HUES6 (cell line): ENCODE measurements around the gene RLF.
"Not testable (repeated sequence)": the region's sequence is repeated elsewhere in the genome, so short reads cannot be mapped to it uniquely, and the experiment has no call there.

Source experiments
- H3K27ac ChIP-seq: 2 replicates; pipeline ENCODE4 v1.7.0; 2013; ENCODE audit warnings: low read depth, mild to moderate bottlenecking, low read length, inconsistent platforms
- H3K27me3 ChIP-seq: 2 replicates; pipeline ENCODE4 v1.6.1; 2013; ENCODE audit warnings: low read length; ENCODE audit not compliant: control insufficient read depth, insufficient read depth
- H3K36me3 ChIP-seq: 2 replicates; pipeline ENCODE4 v1.6.1; 2013; ENCODE audit warnings: low read length; ENCODE audit not compliant: control insufficient read depth, insufficient read depth
- H3K4me1 ChIP-seq: 2 replicates; pipeline ENCODE4 v1.6.1; 2013; ENCODE audit warnings: low read length; ENCODE audit not compliant: control insufficient read depth, insufficient read depth
- H3K4me3 ChIP-seq: 2 replicates; pipeline ENCODE4 v1.5.1; 2013; ENCODE audit warnings: low read depth, low read length
- H3K9ac ChIP-seq: one replicate; pipeline ENCODE4 v1.6.1; 2013; ENCODE audit warnings: mild to moderate bottlenecking, low read length
- H3K9me3 ChIP-seq: 2 replicates; pipeline ENCODE4 v1.6.1; 2013; ENCODE audit warnings: low read depth, low read length; ENCODE audit not compliant: control insufficient read depth, insufficient read depth

The RLF gene

DNA sequence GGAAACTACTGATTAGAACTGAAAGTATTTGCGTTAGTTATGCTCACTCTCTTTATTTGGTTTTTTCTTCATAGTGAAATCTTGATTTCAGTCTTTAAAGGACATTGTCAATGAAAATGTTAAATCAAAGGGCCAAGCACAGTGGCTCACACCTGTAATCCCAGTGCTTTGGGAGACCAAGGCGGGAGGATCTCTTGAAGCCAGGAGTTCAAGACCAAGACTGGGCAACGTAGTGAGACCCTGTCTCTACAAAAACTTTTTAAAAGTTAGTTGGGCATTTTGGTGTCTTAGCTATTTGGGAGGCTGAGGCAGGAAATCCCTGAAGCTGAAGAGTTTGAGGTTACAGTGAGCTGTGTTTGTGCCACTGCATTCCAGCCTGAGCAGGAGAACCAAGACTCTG lies 13.6 kb downstream of the RLF start:
- H3K9me3 ChIP-seq, result no peaks in the 10 kb centered on the region
- no peak overlapping the region for H3K4me3 ChIP-seq
- no peaks in the 10 kb centered on the region for H3K36me3 ChIP-seq
- H3K27ac ChIP-seq, result no peak overlapping the region
- H3K27me3 ChIP-seq, result no peaks in the 10 kb centered on the region
- H3K4me1 ChIP-seq, result no peaks in the 10 kb centered on the region
- H3K9ac ChIP-seq, result no peak overlapping the region

DNA sequence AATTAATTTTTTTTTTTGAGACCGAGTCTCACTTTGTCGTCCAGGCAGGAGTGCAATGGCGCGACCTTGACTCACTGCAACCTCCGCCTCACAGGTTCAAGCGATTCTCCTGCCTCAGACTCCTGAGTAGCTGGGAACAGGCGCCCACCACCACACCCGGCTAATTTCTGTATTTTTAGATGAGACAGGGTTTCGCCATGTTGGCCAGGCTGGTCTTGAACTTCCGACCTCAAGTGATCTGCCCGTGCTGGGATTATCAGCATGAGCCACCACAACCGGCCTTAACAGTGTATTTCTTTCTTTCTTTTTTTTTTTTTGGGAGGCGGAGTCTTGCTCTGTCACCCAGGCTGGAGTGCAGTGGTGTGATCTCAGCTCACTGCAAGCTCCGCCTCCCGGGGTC lies 15.8 kb downstream of the RLF start:
- H3K27me3 ChIP-seq, H3K9ac ChIP-seq, H3K4me3 ChIP-seq, H3K36me3 ChIP-seq, H3K9me3 ChIP-seq, H3K4me1 ChIP-seq, H3K27ac ChIP-seq: not testable (repeated sequence)

DNA sequence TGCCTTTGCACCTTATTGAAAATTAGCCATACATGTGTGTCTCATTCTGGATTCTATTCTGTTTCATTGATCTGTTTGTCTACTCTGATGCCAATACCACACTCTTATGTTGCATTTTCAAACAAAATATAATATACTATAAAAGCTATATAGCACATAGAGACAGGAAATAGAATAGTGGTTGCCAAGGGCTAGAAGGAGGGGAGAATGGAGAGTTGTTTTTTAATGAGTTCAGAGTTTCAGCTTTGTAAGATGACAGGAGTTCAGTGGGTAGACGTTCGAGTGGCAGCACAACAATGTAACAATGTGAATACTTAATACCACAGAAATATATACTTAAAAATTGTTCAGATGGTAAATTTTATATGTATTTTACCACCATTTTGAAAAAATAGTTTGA lies 17.0 kb downstream of the RLF start:
- Histone ChIP-seq H3K36me3 (no peaks in the 10 kb centered on the region), H3K27me3 (no peaks in the 10 kb centered on the region), H3K27ac (no peak overlapping the region), H3K9me3 (no peaks in the 10 kb centered on the region), H3K9ac (no peak overlapping the region), H3K4me1 (no peaks in the 10 kb centered on the region), H3K4me3 (no peak overlapping the region)

GRCh38 chr1:40179496-40180089 lies 18.4 kb downstream of the RLF start:
- H3K9me3 ChIP-seq, result no peaks in the 10 kb centered on the region
- no peak overlapping the region for H3K4me3 ChIP-seq
- H3K36me3 ChIP-seq, result no peaks in the 10 kb centered on the region
- no peak overlapping the region for H3K27ac ChIP-seq
- no peak overlapping the region for H3K9ac ChIP-seq
- no peaks in the 10 kb centered on the region for H3K4me1 ChIP-seq
- no peaks in the 10 kb centered on the region for H3K27me3 ChIP-seq

- Histone ChIP-seq H3K4me1 (peaks cover 5% of the 10 kb centered on the region; the same call in 1 of the 2 replicates), H3K27me3 (no peaks in the 10 kb centered on the region), H3K27ac (no peak overlapping the region), H3K9me3 (no peaks in the 10 kb centered on the region), H3K9ac (no peak overlapping the region), H3K4me3 (no peak overlapping the region), H3K36me3 (no peaks in the 10 kb centered on the region)
Observed at GRCh38 chr1:40183055-40183710, 22.0 kb downstream of the RLF start.

- H3K27me3 ChIP-seq, result no peaks in the 10 kb centered on the region
- H3K4me1 ChIP-seq, result peaks cover 5% of the 10 kb centered on the region; the same call in 1 of the 2 replicates
- H3K9me3 ChIP-seq, result no peaks in the 10 kb centered on the region
- peaks cover 3% of the 10 kb centered on the region; the same call in 1 of the 2 replicates for H3K36me3 ChIP-seq
- no peak overlapping the region for H3K9ac ChIP-seq
- H3K4me3 ChIP-seq, result no peak overlapping the region
- no peak overlapping the region for H3K27ac ChIP-seq
Observed at GRCh38 chr1:40184193-40184592, 23.0 kb downstream of the RLF start.

- H3K27me3 ChIP-seq, result no peaks in the 10 kb centered on the region
- peaks cover 20% of the 10 kb centered on the region for H3K36me3 ChIP-seq
- no peaks in the 10 kb centered on the region for H3K9me3 ChIP-seq
- peaks cover 5% of the 10 kb centered on the region; the same call in 1 of the 2 replicates for H3K4me1 ChIP-seq
- H3K27ac ChIP-seq, result no peak overlapping the region
- no peak overlapping the region for H3K4me3 ChIP-seq
- H3K9ac ChIP-seq, result no peak overlapping the region
Observed at GRCh38 chr1:40185951-40186864, 25.0 kb downstream of the RLF start.

DNA sequence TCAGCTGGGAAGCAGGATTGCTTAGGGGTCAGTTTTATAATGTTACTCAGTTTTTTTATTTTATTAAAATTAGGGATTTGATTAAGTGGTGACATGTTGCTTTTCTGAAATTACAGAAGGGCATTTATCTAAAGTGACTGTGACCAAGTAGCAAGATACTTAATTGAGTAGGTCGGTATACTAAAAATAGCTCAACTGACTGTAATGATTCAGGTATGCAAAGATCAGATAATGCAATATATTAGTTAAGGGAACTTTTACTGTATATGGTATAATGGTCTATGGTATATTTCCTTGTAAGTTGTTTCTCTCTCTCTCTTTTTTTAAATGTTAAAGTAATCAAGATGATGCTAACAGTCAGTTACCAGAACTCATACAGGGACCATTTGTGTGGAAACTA lies 26.2 kb downstream of the RLF start:
- H3K27ac ChIP-seq, result no peak overlapping the region
- no peak overlapping the region for H3K9ac ChIP-seq
- H3K27me3 ChIP-seq, result no peaks in the 10 kb centered on the region
- no peaks in the 10 kb centered on the region for H3K9me3 ChIP-seq
- no peak overlapping the region for H3K4me3 ChIP-seq
- peaks cover 5% of the 10 kb centered on the region; the same call in 1 of the 2 replicates for H3K4me1 ChIP-seq
- peaks cover 32% of the 10 kb centered on the region for H3K36me3 ChIP-seq

GRCh38 chr1:40194639-40195038 lies 33.5 kb downstream of the RLF start:
- not testable (repeated sequence) for H3K9me3 ChIP-seq, H3K4me3 ChIP-seq, H3K27ac ChIP-seq, H3K27me3 ChIP-seq, H3K4me1 ChIP-seq, H3K9ac ChIP-seq
- H3K36me3 ChIP-seq, result peaks cover 60% of the 10 kb centered on the region

DNA sequence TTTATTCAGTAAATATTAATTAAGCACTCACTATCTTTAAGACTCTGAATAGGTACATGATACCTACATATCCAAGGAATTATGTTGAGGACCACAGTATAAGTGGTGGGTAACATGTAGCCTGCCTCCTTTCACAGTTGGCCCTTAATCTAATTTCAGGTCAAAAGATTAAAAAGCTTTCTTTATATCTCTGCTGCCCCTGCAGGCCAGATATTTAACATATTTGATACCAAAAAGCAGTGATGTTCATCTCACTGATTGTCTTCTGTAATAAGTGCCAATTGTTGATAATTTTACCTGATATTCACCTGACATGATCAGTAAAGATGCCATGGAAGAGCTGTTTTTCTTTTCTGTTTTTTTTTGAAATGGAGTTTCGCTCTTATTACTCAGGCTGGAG lies 36.5 kb downstream of the RLF start:
- no peaks in the 10 kb centered on the region for H3K9me3 ChIP-seq
- no peaks in the 10 kb centered on the region for H3K27me3 ChIP-seq
- H3K9ac ChIP-seq, result no peak overlapping the region
- no peaks in the 10 kb centered on the region for H3K4me1 ChIP-seq
- H3K36me3 ChIP-seq, result peaks cover 33% of the 10 kb centered on the region
- no peak overlapping the region for H3K27ac ChIP-seq
- H3K4me3 ChIP-seq, result no peak overlapping the region

DNA sequence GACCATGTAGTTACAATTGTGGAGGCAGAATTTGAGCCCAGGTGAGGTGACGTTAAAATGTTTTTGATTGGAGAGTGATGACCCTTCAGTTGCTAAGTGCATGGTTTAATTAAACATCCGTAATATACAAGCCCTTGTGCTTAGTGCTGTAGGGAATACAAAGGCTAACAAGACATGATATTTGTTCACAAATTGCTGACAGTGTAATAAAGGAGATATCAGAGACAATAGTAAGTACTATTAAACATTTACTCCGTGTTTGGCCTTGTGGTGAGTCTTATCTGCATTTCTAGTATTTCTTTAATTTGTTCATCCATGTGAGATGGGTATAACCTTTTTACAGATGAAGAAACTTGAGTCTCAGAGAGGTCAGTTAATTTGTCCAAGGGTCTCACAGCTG lies 37.9 kb downstream of the RLF start:
- Histone ChIP-seq H3K27ac (no peak overlapping the region), H3K27me3 (no peaks in the 10 kb centered on the region), H3K4me1 (no peaks in the 10 kb centered on the region), H3K4me3 (no peak overlapping the region), H3K36me3 (peaks cover 40% of the 10 kb centered on the region), H3K9ac (no peak overlapping the region), H3K9me3 (no peaks in the 10 kb centered on the region)
